HG02870 (cell line): ENCODE results near the gene RBBP5.

ENCODE experiments used
- ATAC-seq: cut with Tn5 transposase; IDR thresholded peaks from one replicate; pipeline ENCODE4 v1.9.1; 2021; ENCODE audit warnings: mild to moderate bottlenecking, moderate library complexity; ENCODE audit not compliant: unreplicated experiment

RBBP5 gene

DNA sequence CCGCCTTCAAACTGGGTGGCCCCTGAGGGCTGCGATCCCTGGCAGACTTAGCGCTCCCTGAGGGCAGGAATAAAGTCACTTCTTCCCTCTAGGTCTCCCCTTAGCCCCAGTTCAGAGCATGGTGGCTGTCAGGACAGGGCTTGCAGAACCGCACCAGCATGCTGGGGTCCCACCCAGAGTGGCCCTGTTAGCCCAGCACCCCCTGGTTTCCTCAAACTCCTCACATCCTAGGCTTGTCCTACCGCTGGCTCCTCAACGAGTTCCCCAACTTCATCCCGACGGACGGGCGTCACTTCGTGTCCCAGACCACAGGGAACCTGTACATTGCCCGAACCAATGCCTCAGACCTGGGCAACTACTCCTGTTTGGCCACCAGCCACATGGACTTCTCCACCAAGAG, 62.9 kb downstream of the RBBP5 start:
- ATAC-seq = no peak

DNA sequence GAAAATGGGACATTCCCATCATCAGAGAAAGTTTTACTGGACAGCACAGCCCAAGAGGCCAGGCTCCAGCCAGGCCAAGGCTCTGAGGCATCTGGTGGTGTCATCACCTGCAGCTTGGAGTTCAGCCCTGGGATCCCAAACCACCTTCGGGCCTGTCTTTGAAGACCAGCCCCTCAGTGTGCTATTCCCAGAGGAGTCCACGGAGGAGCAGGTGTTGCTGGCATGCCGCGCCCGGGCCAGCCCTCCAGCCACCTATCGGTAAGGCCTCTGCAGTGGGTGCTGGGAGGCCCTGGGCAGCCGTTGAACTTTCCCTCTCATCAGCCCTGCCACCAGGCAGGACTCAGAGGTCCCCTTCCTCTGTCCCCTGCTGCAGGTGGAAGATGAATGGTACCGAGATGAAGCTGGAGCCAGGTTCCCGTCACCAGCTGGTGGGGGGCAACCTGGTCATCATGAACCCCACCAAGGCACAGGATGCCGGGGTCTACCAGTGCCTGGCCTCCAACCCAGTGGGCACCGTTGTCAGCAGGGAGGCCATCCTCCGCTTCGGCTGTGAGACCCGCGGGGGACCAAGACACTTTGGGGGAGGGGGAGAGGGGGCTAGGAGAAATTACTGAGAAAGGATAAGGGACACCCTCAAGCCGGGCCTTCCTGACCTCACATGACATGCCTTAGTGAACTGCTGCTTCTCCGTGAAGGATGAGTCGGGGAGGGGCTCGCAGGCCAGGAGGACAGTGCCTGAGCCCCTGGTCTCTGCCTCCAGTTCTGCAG, 63.8 kb downstream of the RBBP5 start:
- no peak for ATAC-seq

DNA sequence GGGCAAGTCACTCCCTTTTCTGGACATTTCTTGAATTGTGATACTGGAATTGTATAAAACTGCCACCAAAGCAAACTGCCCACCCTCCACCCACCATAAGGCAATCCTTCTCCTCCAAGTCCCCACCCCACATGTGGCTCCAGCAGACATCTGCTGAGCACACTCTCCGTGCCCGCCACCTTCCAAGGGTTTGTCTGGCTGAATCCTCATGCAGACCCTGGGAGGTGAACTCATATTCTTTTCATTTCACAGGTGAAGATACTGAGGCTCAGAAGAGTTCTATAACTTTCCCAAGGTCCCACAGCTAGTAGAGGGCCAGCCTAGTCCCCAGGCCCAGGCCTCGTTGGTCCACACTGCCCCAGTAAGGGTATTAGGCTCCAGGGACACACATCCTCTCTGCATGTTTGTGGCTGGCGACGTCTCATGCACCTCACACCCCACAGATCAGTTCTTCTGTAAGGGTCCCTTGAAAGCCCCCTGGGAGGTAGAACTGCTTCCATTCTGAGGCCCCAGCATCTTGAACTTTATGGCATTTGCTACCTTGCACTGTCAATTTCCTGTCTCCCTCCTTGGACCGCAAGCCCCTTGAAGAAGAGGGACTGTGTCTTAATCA, 64.7 kb downstream of the RBBP5 start:
- ATAC-seq = no peak

DNA sequence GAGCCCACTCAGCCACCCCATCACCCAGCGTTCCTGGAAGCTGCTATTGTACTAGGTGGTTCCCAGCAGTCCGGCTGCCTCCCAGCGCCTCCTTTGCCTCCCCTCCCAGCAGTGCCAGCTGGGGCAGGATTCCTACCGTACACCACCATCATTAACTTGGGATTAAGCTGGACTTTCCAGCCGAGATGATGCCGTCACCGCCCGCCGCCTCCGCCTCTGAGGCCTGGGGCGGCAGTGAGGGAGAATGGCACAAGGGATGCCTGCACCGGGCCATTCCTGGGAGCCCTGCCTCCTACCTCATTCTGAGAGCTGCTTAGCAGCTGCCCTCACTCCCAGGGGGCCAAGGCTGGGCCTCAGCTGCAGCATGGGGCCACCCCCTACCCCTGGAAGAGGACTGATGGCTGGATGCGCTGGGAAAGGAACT, 65.6 kb downstream of the RBBP5 start:
- no peak for ATAC-seq

DNA sequence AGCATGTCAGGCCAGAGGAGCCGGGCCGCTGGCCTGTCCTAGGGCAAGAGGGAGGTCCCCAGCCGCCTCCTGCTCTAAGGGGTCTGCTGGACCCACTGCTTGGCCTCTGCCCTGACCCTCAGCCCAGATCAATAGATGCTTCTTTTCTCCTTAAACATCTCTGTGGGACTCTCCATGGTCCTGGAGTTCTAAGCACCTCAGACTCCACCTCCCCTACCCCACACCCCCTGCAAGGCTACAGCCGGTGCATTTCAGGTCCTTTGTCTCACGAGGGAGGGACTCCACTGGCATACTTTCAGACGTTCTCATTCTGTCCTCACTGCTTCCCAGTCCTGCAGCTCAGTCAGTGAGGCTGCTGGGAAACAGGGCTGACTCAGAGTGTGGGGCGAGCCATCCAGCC, 67.8 kb downstream of the RBBP5 start:
- no peak for ATAC-seq

DNA sequence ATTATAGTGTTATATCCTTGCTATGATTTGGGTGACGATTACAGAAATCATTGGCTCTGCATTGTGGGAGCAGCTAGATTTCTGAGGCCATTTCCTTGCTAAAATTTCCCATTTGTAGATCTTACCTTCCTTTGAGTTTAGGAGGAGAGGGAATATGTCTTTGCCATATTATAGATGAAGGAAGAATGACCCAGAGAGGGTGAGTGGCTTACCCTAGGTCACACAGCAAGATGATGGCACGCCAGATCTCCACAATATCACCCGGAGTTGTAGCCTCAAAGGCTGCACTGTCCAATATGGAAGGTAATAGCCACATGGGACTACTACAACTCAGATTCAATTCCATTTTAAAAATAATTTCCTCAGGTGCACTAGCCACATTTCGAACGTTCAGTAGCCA, 68.5 kb downstream of the RBBP5 start:
- no peak for ATAC-seq

DNA sequence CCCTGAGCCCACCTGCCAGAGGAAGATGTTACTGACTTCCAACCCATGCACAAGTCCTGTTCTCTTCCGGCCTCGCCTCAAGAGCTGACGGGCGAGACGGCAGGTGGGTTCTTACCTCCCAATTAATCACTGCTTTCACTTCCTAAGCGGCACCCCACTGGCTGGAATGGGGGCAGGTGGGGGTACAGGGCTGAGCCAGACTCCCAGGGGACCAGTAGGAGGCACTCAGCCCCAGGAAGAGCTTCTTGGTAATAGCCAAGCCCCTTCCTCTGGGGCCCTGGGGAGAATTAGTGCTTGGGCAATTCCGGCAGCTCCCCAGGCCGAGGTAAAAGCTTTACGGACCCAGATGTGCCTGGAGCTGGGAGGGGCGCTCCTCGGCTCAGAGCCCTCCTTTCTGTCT, 69.1 kb downstream of the RBBP5 start:
- ATAC-seq = no peak

DNA sequence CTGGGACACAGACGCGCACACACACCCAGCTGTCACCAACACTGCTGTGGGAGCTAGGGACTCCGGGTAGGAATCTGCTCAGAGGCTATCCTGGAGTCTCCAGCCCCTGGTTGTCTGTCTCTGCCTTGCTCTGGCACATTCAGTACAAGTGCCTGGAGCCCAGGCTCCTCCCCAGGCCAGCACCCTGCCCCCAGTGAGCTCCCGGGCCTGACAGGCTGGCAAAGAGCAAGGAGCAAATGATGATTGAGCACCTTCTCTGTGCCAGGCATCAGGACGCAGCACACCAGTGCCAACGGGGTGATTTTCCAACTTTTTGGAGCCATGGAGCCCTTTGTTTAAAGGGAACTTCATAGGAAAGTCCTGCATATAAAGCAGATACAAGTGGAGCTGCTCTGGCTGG, 72.3 kb downstream of the RBBP5 start:
- ATAC-seq = no peak

DNA sequence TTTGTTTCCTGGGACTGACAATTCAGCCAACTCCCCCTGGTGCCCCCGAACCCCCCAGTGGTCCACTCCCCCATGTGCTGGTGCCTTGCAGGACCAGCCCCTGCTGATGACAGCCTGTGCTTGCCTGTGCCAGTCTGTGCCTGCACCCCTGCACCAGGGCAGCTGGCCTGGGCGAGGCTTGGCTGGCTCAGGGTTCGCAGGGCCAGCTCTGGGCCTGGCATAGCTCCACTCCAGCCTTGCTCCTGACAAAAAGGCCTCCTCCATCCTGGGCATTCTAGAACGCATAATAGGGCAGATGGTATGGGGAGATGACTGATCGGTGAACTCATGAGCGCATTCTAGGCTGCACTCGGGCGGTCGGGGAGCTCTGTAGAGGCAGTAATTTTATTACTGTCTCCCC, 73.4 kb downstream of the RBBP5 start:
- ATAC-seq = no peak

DNA sequence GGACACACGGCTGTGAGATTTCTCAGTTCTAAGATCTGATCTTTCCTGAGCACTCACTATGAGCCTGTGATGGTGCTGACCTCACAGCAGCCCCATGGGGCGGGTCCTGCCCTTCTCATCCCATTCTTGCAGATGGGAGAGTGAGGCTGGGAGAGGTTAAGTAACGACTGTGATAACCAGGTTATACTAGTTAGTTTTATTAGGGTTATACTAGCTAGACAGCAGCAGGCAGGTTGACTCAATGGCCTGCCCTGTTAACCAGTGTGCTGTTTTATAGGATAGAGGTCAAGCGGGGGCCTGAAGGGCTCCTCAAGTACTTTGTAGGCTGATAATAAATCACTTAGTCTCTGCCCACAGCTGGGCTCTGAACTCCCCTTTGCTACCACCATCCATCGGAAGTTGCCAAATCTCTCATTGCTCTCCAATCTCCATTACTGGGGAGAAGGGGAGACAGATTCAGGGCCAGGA, 74.0 kb downstream of the RBBP5 start:
- no peak for ATAC-seq

DNA sequence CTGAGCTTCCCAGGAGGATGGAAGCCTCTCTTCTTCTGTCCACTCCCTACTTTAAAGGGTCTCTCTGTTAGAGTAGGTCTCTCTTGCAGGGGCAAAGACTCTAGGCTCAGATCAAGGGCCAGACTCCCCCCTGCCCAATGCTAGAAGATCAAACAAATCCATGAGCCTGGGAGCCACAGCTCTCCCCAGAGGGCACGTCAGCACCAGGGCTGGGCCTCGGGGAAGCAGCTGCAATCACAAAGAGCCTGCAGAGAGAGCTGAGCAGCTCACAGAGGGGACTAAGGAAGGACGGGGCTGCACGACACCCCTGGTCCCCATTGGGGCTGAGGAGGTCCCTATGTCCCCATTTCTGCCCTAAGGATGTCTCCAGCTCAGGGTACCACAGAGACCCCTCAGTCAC, 74.9 kb downstream of the RBBP5 start:
- ATAC-seq = no peak

DNA sequence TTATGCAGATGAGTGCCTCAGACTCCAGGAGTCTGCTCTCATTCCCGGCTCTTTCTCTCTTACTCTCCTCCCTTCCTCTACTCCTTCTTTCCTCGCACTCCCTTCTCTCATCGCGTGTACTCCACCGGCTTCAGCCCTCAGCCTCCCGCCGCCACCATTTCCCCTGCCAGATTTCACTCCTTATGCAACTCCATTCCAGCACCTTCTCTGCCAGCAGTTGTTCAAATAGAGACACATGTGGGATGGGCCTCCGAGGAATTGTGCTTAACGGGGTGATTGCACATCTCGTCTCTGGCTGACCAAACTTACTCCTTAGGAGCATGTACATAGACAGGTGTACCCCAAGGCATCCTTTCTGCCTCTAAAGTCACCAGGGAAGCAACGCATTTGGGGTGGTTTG, 76.6 kb downstream of the RBBP5 start:
- ATAC-seq = no peak

DNA sequence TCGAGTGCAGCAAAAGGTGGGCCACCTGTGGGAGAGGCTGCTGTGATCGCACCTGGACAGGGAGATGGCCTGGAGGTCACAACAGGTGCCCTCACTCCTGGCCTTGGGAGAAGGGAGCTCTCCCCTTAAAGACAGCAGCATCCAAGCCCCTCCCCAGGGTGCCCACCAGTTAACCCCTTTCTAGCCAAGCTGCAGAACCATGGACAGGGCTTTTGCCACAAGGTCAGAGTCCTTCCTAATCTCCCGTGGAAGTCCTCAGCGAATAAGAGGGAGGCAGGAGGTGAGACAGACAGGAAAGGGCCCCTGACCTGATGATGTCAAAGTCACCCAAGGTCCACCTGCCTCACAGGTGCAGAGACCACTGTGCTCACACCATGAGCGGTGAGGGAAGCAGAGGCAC, 77.0 kb downstream of the RBBP5 start:
- no peak for ATAC-seq

DNA sequence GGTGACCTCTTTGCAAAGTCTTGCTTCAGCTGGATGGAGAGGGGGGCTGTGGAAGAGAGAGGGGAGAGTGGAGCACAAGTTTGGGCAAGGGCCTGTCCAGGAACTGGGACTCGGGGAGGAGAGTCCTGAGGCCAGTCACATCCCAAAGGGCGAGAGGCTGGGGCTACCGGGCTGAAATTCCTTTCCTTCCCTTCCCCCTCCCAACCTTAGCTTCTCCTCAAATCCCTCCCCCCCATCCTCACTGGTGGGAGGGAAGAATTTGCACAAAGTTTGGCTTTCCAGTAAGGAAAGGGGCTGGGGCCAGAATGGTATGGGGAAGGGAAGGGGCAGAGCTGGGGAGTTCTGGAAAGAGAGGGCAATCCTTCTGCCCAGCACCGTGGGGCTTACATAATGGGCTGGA, 77.9 kb downstream of the RBBP5 start:
- no peak for ATAC-seq

DNA sequence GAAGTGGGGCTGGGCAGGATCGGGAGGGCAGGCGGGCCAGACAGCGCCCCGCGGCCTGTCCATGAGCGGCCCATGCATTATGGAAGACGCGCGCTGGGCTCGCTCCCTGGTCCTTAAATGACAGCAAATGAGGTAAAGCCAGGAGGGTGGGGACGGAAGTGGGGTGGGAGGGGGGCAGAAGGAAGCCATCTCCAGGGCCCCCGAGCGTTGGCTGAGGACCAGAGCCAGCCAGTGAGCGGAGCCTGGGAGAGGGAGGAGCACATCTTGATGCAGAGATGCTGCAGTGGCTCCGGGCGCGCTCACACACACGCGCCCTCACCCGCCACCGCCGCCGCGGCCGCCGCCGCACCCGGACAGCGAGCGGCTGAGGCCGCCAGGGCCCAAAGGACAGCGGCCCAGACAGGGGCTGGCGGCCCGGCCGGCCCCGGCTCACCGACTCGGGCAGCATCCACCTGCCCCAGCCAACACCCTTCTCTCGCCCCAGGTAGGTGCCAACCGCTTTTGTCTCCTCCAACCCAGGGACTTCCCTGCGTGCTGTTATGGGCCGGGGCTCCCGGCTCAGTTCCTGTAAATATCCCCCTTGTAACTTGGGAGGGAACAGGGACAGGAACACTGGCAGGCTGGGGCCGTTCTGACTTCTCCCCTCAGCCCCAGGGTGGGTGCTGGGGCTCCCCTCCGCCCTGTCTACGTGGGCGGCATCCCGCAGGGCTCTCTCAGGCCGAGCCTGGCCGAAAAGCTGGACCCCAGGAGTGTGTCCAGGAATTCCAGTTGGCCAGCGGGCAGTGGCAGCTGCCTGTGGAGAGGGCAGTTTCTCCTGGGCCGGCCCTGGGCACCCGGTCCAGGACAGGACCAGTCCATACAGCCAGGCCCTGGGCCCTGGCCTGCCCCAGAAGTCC, 78.6 kb downstream of the RBBP5 start, which contains the start of gene CNTN2:
TSS of gene CNTN2 (plus strand) at position 302 of the 896 bp plus-strand sequence. CDS start 9,974 bp downstream, outside the sequence.
- ATAC-seq = no peak

DNA sequence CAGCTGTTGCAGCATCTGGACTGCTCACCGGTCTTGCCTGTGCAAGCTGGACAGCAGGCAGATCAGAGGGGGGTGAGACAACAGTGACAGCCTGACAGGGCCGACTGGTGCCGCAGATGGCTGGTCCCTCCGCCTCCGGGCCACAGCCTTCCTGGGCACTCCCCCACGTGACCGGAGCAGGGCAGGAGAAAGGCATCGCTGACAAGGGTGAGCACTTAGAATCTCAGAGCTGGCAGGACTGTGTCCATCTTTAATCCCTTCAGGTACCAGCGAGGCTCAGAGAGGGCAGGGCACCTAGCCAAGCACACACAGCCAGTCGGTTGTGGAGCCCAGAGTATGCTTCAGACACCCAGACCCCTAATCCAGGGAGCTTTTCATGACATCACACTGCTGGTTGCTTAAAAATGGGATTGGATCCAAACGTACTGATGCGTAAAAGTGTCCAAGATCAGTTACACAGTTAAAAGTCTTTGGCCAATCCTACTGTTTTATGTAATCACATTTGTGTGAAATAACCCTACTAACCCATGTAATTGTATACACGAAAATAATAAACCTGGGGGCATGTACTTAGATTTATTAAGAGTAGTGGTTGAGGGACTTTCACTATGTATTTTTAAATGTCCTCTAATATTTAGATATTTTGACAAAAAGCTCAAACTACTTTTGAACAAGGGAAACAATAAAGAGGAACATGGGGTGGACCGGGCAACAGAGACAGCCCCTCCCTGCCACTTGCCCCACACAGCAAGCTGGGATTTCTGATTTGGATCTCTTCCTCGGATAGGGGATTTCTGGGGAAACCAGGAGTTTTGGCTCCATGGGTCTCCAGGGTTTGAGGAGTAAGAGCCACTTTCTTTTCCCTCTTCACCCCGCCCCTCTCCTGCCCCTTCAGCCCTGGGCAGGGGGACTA, 79.5 kb downstream of the RBBP5 start:
- no peak for ATAC-seq

DNA sequence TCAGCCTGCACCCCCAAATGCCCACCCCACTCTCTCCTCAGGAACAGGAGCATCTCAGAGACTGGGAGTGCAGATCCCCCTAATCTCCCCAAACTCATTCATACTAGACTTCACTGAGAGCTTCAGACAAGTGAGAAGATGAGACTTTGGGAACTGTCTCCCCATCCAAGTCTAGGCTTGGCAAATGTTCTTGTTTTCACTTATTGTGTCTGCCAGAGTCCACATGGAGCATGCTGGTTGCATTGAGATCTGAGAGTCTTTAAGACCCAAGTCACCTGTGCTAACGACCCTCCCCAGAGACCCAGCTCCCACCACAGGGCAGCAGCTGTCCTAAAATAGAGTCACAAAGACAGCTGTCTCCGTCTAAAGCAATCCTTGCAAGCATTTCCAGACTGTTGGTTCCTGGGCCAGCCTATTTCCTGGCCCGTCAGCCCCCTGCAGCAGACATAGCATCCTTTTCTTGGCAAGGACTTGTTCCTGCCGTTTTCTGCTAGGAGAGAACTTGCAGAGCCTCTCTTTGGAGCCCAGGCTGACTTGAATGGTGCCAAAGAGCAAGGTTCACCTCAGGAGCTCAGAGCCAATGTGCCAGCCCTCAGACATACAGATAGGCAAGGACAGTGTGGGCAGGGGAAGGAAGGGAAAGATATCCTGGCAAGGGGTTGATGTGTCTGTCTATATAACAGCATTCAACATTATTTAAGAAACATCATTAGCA, 80.6 kb downstream of the RBBP5 start:
- no peak for ATAC-seq

DNA sequence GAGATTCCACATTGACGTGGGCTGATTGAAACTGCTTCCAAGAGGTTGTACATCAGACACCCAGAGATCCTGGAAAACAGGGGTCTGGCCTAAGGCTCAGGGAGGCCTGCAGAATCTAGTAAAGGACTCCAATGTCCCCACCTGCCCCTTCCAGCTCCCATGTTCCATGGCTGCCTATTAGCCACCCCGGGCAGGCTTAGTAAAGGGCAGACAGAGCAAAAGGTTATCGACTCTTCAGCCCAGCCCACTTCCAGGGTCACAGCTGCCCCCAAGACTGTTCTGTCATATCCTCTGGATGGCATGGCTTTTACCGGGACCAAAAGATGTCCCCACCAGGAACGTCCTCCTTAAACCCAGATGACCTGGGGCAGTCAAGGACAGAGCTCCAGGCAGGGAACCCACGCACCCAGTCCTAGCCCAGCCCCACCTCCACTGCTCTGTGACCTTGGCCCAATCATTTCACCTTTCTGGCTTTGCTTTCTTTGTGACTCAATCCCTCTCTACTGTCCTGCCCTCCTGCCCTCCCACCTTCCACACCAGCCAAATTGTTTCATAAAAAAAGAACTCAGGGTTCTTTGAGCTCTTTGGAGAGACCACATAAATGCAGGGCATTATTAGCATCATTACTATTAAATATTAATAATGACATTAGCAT, 83.5 kb downstream of the RBBP5 start:
- ATAC-seq = no peak

DNA sequence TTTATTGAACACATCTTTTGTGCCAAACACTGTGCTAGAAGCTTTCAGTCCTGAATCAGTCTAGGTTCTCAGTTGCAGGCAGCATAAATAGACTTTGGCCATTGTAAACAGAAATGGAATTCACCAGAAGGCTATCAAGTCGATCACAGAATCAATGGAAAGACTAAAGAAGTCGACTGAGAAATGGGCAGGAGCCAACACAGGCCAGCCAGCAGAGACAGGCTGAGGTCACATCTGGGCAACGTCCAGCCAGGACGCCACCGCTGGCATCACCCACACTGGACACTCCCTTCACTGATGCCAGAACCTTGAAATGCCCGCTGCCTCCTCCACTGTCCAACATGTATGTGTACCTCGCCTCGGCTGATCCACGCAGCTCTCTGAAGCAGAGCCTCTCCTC, 84.2 kb downstream of the RBBP5 start:
- no peak for ATAC-seq
